Thyroid gland (tissue), 4 donors: ENCODE measurements around the gene KCNIP3.

Experiments used
- CTCF ChIP-seq, 6 experiments: fragments of 200-600 bp in 3 of 6; fragments of 450-650 bp in 3 of 6; sonication (generic) in 3 of 6; IDR thresholded peaks; one replicate each; pipeline ENCODE4 v1.5.1; 2016 to 2019; ENCODE audit warnings: antibody characterized with exemption in 6 of 6, mild to moderate bottlenecking in 2 of 6, inconsistent platforms in 1 of 6, moderate library complexity in 1 of 6
- POLR2A ChIP-seq, 2 donors: fragments of 450-650 bp; IDR thresholded peaks; one replicate each; pipeline ENCODE4 v1.6.1; 2017; ENCODE audit warnings: antibody characterized with exemption in 2 of 2, mild to moderate bottlenecking in 2 of 2, moderate library complexity in 1 of 2

- no peak for TF ChIP-seq CTCF (IDR thresholded peaks at IDR 0.05)
- TF ChIP-seq POLR2A (IDR thresholded peaks at IDR 0.05), result no peak
Observed at GRCh38 chr2:95266781-95267430, 30.2 kb upstream of the KCNIP3 start.
